EL (cell line): ENCODE measurements around the gene AP3B1.

Source experiments
- DNase-seq: peaks from one replicate; pipeline ENCODE4 v3.0.0-alpha.2; 2016

The AP3B1 gene

GRCh38 chr5:78289911-78290310 lies 4.6 kb downstream of the AP3B1 start:
- DNase-seq: no peak

GRCh38 chr5:78288246-78288645 lies 6.3 kb downstream of the AP3B1 start:
- peak; percentile 44 for DNase-seq

GRCh38 chr5:78287833-78288232 lies 6.7 kb downstream of the AP3B1 start:
- peak; percentile 87 for DNase-seq

GRCh38 chr5:78287169-78287568 lies 7.3 kb downstream of the AP3B1 start:
- no peak for DNase-seq

- DNase-seq: no peak
These were observed 8.2 kb downstream of the AP3B1 start for GRCh38 chr5:78286290-78286689.

GRCh38 chr5:78283802-78284201 lies 10.7 kb downstream of the AP3B1 start:
- no peak for DNase-seq

GRCh38 chr5:78283105-78283504 lies 11.4 kb downstream of the AP3B1 start:
- no peak for DNase-seq

- no peak for DNase-seq
These were observed 14.2 kb downstream of the AP3B1 start for GRCh38 chr5:78280261-78280660.

- DNase-seq: no peak
These were observed 15.3 kb downstream of the AP3B1 start for GRCh38 chr5:78279194-78279593.

- DNase-seq: no peak
These were observed 16.8 kb downstream of the AP3B1 start for GRCh38 chr5:78277715-78278114.

- peak; percentile 43 for DNase-seq
These were observed 18.4 kb downstream of the AP3B1 start for GRCh38 chr5:78275998-78276543.

GRCh38 chr5:78274540-78275197 lies 19.8 kb downstream of the AP3B1 start:
- no peak for DNase-seq

GRCh38 chr5:78273436-78273835 lies 21.1 kb downstream of the AP3B1 start:
- DNase-seq: no peak

GRCh38 chr5:78271766-78272165 lies 22.7 kb downstream of the AP3B1 start:
- no peak for DNase-seq

GRCh38 chr5:78269088-78269703 lies 25.3 kb downstream of the AP3B1 start:
- no peak for DNase-seq

GRCh38 chr5:78268356-78268755 lies 26.1 kb downstream of the AP3B1 start:
- DNase-seq: no peak

GRCh38 chr5:78265163-78265562 lies 29.3 kb downstream of the AP3B1 start:
- DNase-seq: no peak

- DNase-seq: no peak
These were observed 29.9 kb downstream of the AP3B1 start for GRCh38 chr5:78264600-78264999.

GRCh38 chr5:78260771-78261170 lies 33.7 kb downstream of the AP3B1 start:
- DNase-seq: no peak

GRCh38 chr5:78253201-78253600 lies 41.3 kb downstream of the AP3B1 start:
- no peak for DNase-seq

GRCh38 chr5:78252715-78253114 lies 41.8 kb downstream of the AP3B1 start:
- no peak for DNase-seq

GRCh38 chr5:78251663-78252284 lies 42.7 kb downstream of the AP3B1 start:
- no peak for DNase-seq

GRCh38 chr5:78245136-78245535 lies 49.4 kb downstream of the AP3B1 start:
- DNase-seq: no peak

GRCh38 chr5:78243639-78244038 lies 50.9 kb downstream of the AP3B1 start:
- DNase-seq: peak; percentile 68
